Stimulated activated CD8-positive, alpha-beta memory T cell treated with anti-CD3 and anti-CD28 coated beads, Interleukin-12 subunit alpha, Interleukin-12 subunit beta, amount 100 ng/mL, for 24 hours (primary cell): ENCODE measurements around the gene NEDD4L.

Source experiments
- DNase-seq: peaks from one replicate; pipeline ENCODE4 v3.0.0-alpha.2; 2020; ENCODE audit errors: extremely low read depth

NEDD4L gene

DNA sequence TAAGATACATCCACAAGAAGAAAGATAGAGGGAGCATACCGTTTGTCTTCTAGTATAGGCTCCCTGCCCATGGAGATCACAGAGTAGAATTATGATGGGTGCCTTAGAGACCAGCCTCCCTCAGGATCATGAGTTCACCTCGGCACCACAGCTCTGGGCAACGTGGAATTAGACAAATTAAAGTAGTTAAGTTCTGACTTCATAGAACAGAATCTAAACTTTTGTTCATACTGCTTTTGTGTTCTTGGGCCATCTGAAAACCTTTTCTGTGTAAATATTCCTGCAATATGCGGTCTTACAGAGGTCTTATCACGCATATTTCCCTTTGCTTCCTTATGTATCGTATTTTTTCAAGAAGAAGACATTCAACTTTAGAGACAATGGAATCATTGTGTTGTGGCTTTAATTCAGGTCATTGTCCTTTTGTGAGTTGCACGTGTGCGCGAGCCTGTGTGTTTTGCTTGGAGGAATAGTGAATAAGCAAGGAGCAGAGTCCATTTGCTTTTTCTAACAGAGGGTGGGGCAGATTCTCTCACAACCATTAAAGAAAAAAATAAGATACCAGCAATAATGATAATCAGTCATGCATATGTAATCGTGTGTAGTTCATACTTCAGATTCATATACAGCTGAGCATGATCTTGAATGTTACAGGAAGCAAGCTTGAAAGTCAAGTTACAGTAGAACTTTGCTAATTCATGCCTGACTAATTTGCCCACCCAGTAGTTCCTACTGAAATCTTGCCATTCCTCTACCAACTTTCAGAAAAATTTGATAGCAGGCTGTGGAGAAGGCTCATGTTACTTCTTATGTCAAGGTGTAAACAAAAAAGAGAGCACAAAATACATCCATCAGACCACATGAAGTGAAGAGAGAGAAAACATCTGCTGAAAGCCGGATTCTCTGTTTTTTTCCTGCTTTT, 243.6 kb downstream of the NEDD4L start:
- no peak for DNase-seq

DNA sequence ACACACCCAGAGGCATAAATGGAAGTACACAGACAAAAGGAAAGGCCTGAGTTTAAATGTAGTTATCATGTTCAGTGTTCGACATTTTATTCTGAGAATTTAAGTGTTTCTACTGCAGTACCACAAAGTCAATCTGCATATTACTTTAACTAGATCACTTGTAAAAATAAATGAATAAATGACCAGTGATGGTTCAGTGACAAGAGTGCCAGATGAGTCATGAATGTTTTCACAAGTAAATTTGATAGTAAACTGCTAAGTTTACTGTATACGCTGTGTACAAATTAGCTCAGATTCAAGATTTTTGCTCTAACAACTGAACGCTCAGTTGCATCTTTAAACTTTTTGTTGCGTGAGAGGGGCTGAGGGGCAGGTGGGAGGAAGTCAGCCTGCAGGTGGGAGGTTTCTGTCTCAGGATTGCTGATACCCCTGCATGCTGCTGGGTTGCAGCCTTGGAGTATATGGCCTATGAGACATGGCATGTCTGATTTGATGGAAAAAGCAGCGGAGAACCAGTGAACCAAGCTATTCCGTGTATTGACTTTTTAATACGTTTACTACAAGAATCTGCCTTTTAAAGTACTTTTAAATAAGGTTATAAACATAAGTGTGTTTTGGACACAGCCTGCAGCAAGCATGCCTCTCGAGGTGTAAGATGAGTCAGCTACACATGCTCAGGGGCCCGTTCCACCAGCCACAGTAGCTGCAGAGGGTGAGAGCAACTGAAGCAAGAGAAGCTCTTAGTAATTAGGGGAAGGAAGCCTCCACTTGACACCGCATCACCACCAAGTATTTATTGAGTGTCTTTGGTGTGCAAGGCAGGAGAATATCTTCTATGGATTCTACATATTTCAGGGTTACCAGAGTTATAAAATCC, 245.1 kb downstream of the NEDD4L start:
- no peak for DNase-seq

DNA sequence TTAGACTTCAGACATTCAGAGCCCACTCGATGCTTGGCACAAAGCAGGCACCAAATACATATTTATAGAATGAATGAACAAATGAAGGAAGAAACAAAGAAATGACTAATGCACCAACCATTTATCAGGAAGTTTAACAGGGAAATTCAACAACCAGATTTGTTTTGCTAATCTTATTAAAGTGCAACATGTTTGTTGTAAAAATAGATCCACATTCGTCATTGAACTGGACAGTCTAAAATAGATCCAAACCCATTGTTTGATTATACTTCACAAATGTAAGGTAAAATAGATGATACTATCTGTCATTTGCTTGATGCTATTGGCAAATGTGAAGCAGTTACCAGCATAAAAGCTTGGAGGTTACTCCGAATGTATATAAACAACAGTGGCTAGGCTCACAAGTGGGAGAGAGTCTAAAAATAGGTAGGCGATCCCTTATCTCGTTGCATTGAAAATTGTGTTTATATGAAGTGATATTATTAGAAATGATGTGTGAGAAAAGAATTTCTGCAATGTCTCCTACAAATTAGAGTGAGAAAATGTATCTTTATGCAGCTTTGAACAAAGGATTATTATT, 246.2 kb downstream of the NEDD4L start:
- no peak for DNase-seq

DNA sequence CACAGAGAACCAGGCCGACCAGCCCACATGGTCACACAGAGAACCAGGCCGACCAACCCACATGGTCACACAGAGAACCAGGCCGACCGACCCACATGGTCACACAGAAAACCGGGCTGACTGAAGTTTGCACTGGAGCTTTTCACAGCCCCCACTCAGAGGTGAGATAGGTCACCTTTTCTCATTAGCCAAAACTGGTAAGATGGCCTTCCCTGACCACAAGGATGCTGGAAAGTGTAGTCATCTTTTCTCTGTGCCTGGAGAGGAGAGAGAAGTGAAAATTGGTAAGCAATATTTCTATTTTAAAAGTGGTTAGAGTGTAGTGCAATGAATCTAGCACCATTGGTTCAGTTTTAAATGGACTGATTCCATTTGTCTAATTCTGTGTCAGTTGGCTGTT, 247.1 kb downstream of the NEDD4L start:
- DNase-seq: no peak

DNA sequence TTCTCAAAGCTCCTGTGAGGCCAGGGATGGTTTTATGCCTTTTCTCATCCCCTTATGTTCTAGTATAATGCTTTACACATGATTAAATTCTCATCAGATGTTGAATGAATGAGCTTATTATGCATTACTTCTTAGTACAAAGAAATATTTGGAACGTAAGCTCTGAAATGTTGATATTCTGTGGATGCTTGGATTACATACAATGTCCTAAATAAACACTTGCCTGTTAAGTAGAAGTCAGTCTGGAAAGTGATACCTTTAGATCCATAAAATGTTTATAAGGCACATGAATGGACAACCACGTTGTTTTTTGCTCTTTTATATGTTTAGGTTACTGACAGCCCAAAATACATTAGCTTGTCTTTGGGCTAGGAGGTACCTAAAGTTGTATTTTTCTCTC, 248.6 kb downstream of the NEDD4L start:
- DNase-seq: no peak

DNA sequence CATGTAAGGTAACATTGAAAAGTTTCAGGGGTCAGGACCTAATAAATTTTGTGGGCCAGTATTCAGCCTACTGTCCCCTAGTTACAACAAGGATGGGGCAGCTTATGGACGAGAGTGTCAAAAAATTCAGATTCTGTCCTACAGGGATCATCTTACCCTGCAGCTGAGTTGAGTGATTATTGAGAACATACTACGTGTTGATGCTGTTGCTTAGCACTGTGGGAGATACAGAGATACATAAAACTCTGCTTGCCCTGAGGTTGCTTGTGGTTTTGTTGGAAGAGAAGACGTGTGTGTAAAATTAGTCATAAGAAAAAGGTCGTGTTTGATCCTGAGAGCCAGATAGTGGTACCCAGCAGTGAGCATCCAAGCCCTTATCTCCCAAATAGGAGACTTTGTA, 253.2 kb downstream of the NEDD4L start:
- no peak for DNase-seq

DNA sequence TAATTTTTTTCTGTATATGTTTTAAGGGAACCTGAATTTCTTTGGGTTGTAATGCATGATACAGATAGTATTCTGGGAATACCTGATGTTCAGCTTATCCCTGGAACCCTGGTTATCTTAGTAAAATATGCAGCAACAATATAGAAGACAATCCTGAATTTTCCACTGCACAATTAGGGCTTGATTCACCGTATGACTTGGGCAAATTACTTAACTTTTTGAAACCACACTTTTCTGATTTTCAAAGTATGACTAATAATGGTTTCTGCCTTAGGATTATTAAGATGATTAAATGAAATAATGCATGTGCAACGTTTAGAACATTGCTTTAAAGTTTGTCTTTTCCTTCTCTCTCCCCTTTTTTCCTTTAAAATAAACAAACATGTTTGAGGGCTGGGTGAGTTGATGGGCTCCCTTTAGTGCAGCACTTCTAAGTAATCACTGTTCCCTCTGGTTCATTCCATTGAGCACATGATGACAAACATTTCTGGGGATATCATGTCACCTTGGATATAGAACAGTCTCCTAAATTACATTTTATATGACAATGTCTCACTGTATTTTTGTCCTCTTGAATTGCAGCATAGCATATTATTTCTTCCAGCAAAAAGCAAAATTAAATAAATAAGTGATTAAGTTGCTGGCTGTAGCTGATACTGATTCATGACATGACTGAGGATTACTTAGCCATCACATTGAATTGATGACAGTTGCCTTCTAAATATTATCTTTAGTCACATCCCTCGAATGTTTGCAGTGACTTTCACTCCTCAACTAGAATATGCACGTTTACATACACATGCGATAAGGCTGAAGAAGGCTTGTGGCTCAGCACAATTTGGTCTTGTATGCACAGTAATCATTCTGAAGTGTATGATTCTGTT, 254.5 kb downstream of the NEDD4L start:
- no peak for DNase-seq

DNA sequence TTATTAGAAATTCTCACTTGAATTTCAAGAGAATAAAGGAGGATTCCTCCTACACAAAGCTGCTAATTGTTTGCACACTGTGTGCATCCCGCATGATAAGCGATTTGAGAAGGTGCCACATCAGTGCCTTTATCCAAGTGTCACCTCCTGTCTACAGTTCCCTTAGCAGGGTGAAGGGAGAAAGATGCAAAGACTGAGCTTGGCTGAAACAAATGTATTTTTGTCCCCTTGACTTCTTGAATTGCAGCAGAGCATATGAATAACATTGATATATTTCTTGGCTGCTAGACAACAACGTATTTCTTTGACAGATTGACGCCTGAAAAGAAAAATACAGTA, 255.1 kb downstream of the NEDD4L start:
- no peak for DNase-seq

DNA sequence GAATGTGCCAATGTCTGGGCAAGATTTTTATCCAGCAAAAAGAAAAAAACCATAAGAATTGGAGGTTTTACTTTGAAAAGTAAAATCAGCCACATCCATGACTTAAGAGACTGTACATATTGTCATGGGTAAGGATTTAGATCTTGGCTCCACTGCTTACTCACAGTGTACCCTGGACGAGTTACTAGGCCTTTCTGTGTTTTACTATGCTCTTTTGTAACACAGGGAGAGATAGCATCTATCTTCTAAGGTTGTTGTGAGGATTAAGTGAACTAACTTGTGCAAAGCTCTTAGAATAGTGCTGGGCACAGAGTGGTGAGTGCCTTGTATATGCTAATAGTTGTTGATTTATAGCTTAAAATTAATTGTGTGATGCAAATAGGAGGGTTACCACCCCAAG, 255.9 kb downstream of the NEDD4L start:
- DNase-seq: no peak

DNA sequence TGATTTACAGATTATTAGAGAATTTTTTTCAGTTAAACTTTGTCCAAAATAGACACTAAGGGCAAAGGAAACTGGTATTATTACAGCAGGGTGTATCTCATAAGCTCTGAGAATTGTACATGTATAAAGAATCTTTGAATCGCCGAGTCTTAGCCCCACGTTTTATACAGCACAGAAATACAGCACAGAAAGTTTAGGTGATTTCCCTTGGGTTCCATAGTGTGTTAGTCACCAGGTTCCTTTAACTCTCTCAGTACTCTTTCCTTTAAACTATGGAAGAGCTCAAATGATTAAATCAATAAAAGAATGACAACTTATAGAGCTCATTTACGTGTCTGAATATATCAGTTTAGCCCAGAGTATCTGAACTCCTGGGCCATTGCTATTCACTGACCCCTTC, 256.8 kb downstream of the NEDD4L start:
- DNase-seq: no peak

DNA sequence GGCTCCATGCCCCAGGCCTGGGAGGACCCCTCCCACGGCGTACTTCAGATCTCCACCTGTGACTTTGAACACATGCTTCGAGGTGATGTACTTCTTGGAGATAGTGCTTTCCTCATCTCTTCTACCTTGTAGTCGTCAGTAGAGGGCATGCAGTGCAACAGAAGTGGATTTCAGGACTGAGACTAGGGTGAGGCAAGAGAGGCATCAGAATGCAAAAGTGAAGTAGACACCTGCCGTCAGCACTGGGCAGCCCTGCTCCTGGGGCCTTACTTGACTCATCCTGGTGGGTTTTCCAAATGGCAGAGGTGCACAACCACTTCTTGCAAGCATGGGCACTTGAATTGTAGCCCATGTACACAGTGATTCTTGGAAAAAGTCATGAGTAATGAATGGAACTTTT, 258.8 kb downstream of the NEDD4L start:
- no peak for DNase-seq

DNA sequence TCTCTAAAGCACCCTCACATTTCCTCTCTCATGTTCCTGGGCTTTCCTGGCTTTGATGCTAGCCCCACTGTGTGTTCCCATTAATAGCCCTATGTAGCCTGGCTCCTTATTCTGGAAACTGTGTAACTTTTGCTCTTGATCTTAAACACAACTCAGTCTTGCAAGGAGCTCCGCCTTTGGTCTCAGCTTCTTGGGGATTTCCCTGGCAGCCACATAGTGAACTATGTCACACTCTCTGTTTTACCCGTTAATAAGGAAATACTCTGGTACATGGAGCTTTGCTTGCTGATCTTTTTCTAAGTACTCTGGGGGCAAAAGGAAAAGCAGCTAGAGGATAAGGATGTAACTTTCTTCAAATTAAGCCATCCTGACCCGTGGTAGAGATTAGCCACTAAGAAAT, 259.3 kb downstream of the NEDD4L start:
- no peak for DNase-seq

DNA sequence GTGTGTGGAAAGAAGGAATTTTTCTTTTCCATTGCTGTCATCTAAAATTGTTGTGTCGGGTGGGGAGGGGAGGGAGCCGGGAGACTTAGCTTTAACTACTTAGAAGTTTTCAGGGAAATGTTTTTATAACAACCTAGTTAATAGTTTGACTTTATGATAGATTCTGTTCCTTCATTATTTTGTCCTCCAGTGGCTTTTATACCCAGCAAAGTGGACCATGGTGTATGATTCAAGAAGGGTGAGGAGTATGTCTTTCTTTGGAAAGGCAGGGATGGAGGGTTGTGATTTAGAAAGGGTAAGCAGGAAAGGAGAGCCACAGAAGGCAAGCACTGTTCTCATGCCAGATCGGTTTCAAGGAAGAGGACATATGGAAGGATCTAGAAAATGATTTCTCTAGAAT, 261.8 kb downstream of the NEDD4L start:
- no peak for DNase-seq

DNA sequence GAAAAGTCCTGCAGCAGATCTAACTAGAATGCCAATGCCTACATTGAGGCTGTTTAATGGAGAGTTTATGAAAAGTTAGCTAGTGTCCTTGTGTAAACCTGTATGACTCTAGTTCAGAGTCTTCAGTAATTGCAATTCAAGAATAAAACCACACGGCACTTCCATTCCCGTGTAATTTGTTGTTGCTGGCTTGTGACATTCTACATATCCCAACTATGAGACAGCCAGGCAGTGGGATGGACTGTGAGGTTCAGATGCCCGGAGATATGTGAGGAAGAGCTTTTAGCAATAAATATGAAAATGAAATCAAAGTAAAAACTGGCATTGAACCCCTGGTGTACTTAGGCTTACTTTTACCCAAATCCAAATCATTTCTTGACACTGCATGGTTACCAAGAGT, 263.4 kb downstream of the NEDD4L start:
- no peak for DNase-seq

DNA sequence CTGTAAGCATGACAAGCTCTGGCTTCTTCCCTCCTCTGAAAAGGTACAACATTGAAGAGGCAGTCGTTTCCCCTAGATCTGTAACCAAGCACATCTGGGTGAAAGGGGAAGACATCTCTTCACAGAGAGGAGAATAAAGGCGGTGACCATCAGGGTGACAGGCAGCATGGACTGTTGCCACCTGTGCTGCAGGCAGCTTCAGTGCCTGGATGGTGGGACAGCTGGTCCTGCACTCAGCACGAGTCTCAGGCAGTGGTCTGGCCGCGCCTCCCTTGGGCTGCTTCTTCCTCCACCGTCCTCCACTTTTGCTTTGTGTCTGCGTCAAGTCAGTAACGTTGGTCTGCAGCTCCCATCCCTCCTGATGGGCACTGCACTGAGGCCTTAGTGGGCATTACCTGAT, 264.4 kb downstream of the NEDD4L start:
- DNase-seq: no peak

DNA sequence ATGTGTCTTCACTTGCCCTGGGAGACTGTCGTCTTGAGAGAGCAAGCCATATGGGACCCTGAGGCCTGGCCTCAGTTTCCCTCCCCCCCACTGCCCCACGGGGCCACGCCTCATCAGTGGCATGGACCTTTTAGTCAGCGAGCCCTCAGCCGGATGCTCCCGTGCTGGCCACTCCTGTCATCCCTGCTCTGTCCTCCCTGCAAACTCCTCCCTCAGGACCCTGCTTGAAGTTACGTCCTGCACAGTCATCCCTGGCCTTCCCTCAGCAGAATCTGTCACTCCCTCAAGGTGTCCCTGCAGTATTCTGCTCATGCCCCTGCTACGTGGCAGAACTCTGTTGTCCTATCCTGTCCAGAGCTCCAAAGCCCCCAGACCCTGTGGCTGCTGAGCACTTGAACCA, 265.1 kb downstream of the NEDD4L start:
- DNase-seq: no peak

DNA sequence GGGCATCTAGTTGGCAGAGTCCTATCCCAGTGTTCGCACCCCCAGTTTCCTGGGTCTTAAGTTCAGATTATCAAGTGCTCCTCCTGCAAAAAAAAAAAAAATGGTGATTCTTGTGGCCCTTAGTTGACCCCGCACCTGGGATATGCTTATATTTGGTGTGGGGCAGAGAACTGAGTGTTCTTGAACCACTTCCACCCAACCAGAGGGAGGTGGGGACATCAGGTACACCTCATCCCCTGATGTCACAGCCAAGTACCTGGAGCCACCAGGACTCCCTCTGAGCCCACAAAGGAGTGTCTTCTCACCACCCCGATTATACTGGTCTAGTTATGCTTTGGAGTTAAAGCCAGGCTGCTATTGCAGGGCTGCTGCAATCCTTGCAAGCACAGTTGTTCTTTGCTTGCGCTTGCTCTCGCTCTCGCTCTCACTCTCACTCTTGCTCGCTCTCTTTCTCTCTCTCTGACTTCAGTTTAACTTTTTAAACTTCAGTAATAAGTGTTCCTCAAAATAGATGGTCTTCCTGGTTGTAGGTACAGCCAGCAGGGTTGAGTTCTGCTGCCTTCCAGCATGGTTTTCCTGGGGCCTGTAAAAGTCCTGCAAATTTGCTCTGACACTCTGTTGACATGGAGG, 265.7 kb downstream of the NEDD4L start:
- DNase-seq: no peak

DNA sequence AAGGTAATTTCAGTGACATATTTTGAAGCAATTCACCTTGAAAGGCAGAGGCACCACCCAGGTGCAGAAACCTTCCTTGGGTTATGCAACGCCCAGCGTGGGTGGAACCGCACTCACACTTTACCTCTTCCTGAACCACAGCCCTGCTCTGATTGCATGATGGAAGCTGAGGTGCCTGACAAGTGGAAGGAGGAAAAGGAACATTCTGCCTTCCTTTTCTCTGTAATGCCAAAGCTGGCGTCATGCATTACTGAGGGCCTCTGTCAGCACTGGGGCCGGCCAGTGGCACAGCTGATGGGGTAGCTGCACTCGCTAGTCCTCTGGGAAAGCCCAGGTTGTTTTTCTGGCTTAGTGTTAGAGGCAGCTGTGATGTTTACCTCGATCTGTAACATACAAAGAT, 266.5 kb downstream of the NEDD4L start:
- no peak for DNase-seq

DNA sequence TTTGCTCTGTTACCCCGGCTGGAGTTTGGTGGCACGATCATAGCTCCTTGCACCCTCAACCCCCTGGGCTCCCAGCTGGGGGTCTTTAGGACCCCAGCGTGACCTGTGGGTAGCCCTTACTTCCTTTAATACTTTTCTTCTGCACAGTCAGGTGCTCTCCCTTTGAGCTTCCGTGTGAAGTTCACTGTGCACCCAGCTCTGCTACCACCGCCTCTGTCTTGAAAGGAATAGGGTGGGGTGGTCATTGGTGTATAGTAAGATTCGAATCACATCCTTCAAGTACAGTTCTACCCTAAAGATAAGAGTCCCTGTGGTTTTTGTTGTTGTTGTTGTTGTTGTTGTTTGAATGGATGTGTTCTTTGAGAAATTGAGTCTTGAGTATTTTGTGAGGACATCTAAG, 267.4 kb downstream of the NEDD4L start:
- no peak for DNase-seq

DNA sequence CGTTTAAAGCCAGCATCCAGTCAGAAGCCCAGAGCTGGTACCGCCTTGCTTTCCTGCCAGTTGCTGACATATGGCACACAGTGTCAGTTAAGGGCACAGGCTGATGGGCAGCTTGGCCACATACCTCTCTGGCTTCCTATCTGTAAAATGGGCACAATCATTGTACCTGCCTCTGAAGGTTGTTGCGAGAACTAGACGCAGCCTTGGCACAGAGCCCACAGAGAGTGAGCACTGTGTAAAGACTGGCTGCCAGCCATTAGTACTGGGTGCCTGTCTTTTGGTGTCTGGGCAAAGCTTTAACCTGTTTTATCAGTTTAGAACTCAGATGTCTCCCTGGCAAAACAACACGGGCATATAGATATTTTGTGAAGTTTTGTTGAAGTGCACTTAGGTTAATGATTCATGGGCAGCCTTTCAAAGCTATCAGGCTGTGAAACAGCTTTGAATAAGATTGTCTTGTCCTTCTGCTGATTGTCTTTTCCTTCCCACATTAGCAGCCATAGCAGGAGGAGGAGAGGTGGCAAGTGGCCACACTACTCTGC, 269.5 kb downstream of the NEDD4L start:
- no peak for DNase-seq

DNA sequence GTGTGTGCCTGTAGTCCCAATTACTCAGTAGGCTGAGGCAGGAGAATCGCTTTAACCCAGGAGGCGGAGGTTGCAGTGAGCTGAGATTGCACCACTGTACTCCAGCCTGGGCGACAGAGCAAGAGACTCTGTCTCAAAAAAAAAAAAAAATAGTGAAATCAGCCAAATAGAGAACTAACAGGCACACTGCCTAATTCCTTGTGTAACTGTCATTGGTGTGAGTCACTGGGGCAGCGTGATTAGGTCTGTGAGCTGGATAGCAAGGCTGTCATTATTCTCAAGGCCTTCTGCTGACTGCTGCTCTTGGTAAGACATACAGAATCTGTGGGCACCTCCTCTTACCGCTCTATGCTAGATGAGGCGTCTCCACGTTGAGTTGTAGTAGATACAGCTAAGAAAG, 270.3 kb downstream of the NEDD4L start:
- DNase-seq: no peak
